HG02973 (cell line): Measurements from ENCODE around the gene BTF3.
"Not testable (repeated sequence)": the region's sequence is repeated elsewhere in the genome, so short reads cannot be mapped to it uniquely, and the experiment has no call there.

ENCODE experiments used
- ATAC-seq: cut with Tn5 transposase; IDR thresholded peaks from one replicate; pipeline ENCODE4 v1.9.1; 2021; ENCODE audit warnings: moderate library complexity; ENCODE audit not compliant: unreplicated experiment

Gene BTF3

GRCh38 chr5:73498057-73498992 lies at the start of gene BTF3:
Gene BTF3 (plus strand): TSS chr5:73498442. CDS start chr5:73498668, 226 bp downstream.
- peak; percentile 92 for ATAC-seq

GRCh38 chr5:73448463-73449136 lies 49.6 kb upstream of the BTF3 start, which contains the start of gene FOXD1:
Gene FOXD1 (minus strand): TSS chr5:73448777. CDS start chr5:73448362, 415 bp downstream.
- no peak for ATAC-seq

- no peak for ATAC-seq
These were observed 48.1 kb upstream of the BTF3 start for GRCh38 chr5:73450137-73450536.

GRCh38 chr5:73450672-73451223 lies 47.5 kb upstream of the BTF3 start:
- no peak for ATAC-seq

GRCh38 chr5:73451224-73452130 lies 46.8 kb upstream of the BTF3 start:
- ATAC-seq = no peak

GRCh38 chr5:73452215-73452614 lies 46.0 kb upstream of the BTF3 start:
- no peak for ATAC-seq

- ATAC-seq = peak; percentile 70
These were observed 43.7 kb upstream of the BTF3 start for GRCh38 chr5:73454379-73455036.

GRCh38 chr5:73456462-73456861 lies 41.8 kb upstream of the BTF3 start:
- ATAC-seq = not testable (repeated sequence)

- no peak for ATAC-seq
These were observed 38.9 kb upstream of the BTF3 start for GRCh38 chr5:73459366-73459765.

- no peak for ATAC-seq
These were observed 38.1 kb upstream of the BTF3 start for GRCh38 chr5:73460133-73460532.

- no peak for ATAC-seq
These were observed 34.1 kb upstream of the BTF3 start for GRCh38 chr5:73464016-73464745.

- not testable (repeated sequence) for ATAC-seq
These were observed 29.6 kb upstream of the BTF3 start for GRCh38 chr5:73468638-73469037.

GRCh38 chr5:73469878-73470277 lies 28.4 kb upstream of the BTF3 start:
- no peak for ATAC-seq

GRCh38 chr5:73471654-73472053 lies 26.6 kb upstream of the BTF3 start:
- no peak for ATAC-seq

GRCh38 chr5:73472116-73472515 lies 26.1 kb upstream of the BTF3 start:
- ATAC-seq = no peak

GRCh38 chr5:73480500-73480899 lies 17.7 kb upstream of the BTF3 start:
- no peak for ATAC-seq

- ATAC-seq = no peak
These were observed 15.7 kb upstream of the BTF3 start for GRCh38 chr5:73482383-73483136.

- no peak for ATAC-seq
These were observed 14.6 kb upstream of the BTF3 start for GRCh38 chr5:73483676-73484075.

GRCh38 chr5:73484511-73484910 lies 13.7 kb upstream of the BTF3 start:
- no peak for ATAC-seq
